IMR-90 (cell line): Measurements from ENCODE around the gene ATM. TPM values are rescaled to one million over a fixed set of nuclear protein-coding genes. Genes with fewer than 3 reads are reported as not detected.
A peak's percentile ranks its signal among the peaks of the same experiment; 100 is the strongest.

Experiments used
- ATAC-seq: fragments of 200-7000 bp; cut with Tn5 transposase; 2 replicates; pipeline ENCODE4 v1.9.1; 2020; ENCODE audit warnings: low read depth, mild to moderate bottlenecking, moderate library complexity
- BruUV-seq: library from RNA; stranded (reverse); fragments of 400-500 nt; replicated peaks from 2 replicates; lab custom pipeline; 2021; lab: Mats Ljungman, UMichigan
- CTCF ChIA-PET: fragments of 300-600 bp; formaldehyde crosslinking; extraction: SDS; loops from one replicate; lab custom pipeline; 2021; ENCODE audit warnings: antibody characterized with exemption; lab: Yijun Ruan, JAX
- POLR2A ChIA-PET: fragments of 300-600 bp; sonication (Branson Sonifier 250); formaldehyde crosslinking; loops from one replicate; lab custom pipeline; 2022; ENCODE audit warnings: antibody characterized with exemption; ENCODE audit not compliant: unreplicated experiment; lab: Charles Lee
- DNase-seq: peaks from one replicate; pipeline ENCODE4 v3.0.0; 2013
- H2AFZ ChIP-seq: replicated peaks from 2 replicates; pipeline ENCODE3; 2013; ENCODE audit warnings: low read length, mild to moderate bottlenecking; ENCODE audit not compliant: poor library complexity
- H2AK5ac ChIP-seq: 2 replicates; pipeline ENCODE4 v1.6.1; 2013; ENCODE audit warnings: low read depth, low read length, inconsistent platforms
- H2AK9ac ChIP-seq: replicated peaks from 2 replicates; pipeline ENCODE3; 2013; ENCODE audit warnings: mild to moderate bottlenecking, low read depth, low read length, moderate library complexity; ENCODE audit not compliant: poor library complexity
- H2BK120ac ChIP-seq: 2 replicates; pipeline ENCODE4 v1.6.1; 2013; ENCODE audit warnings: low read depth, low read length, inconsistent platforms
- H2BK15ac ChIP-seq: 3 replicates; pipeline ENCODE4 v1.6.1; 2013; ENCODE audit warnings: low read depth, low read length, inconsistent platforms
- H2BK20ac ChIP-seq: 2 replicates; pipeline ENCODE4 v1.6.1; 2013; ENCODE audit warnings: low read depth, mild to moderate bottlenecking, inconsistent platforms, low read length, moderate library complexity
- H2BK5ac ChIP-seq: 2 replicates; pipeline ENCODE4 v1.6.1; 2013; ENCODE audit warnings: mild to moderate bottlenecking, low read depth, low read length, inconsistent platforms; ENCODE audit not compliant: poor library complexity, severe bottlenecking
- H3K14ac ChIP-seq: replicated peaks from 2 replicates; pipeline ENCODE4 v1.6.1; 2013; ENCODE audit warnings: low read depth, low read length, inconsistent platforms
- H3K18ac ChIP-seq: 2 replicates; pipeline ENCODE4 v1.6.1; 2013; ENCODE audit warnings: low read depth, low read length, control low read depth
- H3K23ac ChIP-seq: 2 replicates; pipeline ENCODE4 v1.6.1; 2013; ENCODE audit warnings: low read depth, low read length, inconsistent platforms
- H3K27ac ChIP-seq: 2 replicates; pipeline ENCODE4 v1.5.1; 2013; ENCODE audit warnings: mild to moderate bottlenecking, control low read depth, low read length; ENCODE audit not compliant: insufficient read depth
- H3K27me3 ChIP-seq: 2 replicates; pipeline ENCODE4 v1.6.1; 2013; ENCODE audit warnings: low read length; ENCODE audit not compliant: control insufficient read depth, insufficient read depth
- H3K36me3 ChIP-seq: 2 replicates; pipeline ENCODE4 v1.6.1; 2013; ENCODE audit warnings: low read length, mixed read lengths; ENCODE audit not compliant: control insufficient read depth, insufficient read depth
- H3K4ac ChIP-seq: 2 replicates; pipeline ENCODE4 v1.6.1; 2013; ENCODE audit warnings: low read depth, low read length, inconsistent platforms
- H3K4me1 ChIP-seq: 2 replicates; pipeline ENCODE4 v1.6.1; 2013; ENCODE audit warnings: low read length, mixed read lengths; ENCODE audit not compliant: control insufficient read depth, insufficient read depth
- H3K4me2 ChIP-seq: 2 replicates; pipeline ENCODE4 v1.6.1; 2013; ENCODE audit warnings: low read depth, mild to moderate bottlenecking, control low read depth, low read length, moderate library complexity
- H3K4me3 ChIP-seq: 2 replicates; pipeline ENCODE4 v1.5.1; 2013; ENCODE audit warnings: low read depth, mild to moderate bottlenecking, control low read depth, low read length, moderate library complexity; ENCODE audit not compliant: insufficient read depth
- H3K56ac ChIP-seq: 2 replicates; pipeline ENCODE4 v1.6.1; 2013; ENCODE audit warnings: low read length, inconsistent platforms; ENCODE audit not compliant: insufficient read depth; ENCODE audit errors: extremely low read depth
- H3K79me1 ChIP-seq, 2 experiments: 2 replicates each; pipeline ENCODE4 v1.6.1; 2013; ENCODE audit warnings: low read length in 2 of 2, inconsistent platforms in 1 of 2, low read depth in 1 of 2
- H3K9ac ChIP-seq: 2 replicates; pipeline ENCODE4 v1.6.1; 2013; ENCODE audit warnings: low read depth, low read length, control low read depth
- H3K9me1 ChIP-seq: 2 replicates; pipeline ENCODE4 v1.6.1; 2013; ENCODE audit warnings: low read length, inconsistent platforms; ENCODE audit not compliant: insufficient read depth
- H3K9me3 ChIP-seq: 2 replicates; pipeline ENCODE4 v1.6.1; 2013; ENCODE audit warnings: low read length; ENCODE audit not compliant: control insufficient read depth, insufficient read depth
- H4K20me1 ChIP-seq: 2 replicates; pipeline ENCODE4 v1.6.1; 2013; ENCODE audit warnings: low read length, inconsistent platforms; ENCODE audit not compliant: insufficient read depth
- H4K5ac ChIP-seq: 2 replicates; pipeline ENCODE4 v1.6.1; 2013; ENCODE audit warnings: mild to moderate bottlenecking, low read depth, low read length, control low read depth
- H4K8ac ChIP-seq, 2 experiments: 2 replicates each; pipeline ENCODE4 v1.6.1; 2013; ENCODE audit warnings: low read depth in 2 of 2, low read length in 2 of 2, control low read depth in 1 of 2, inconsistent platforms in 1 of 2
- H4K91ac ChIP-seq: 2 replicates; pipeline ENCODE4 v1.6.1; 2013; ENCODE audit warnings: low read depth, low read length, inconsistent platforms; ENCODE audit not compliant: insufficient read depth
- BHLHE40 ChIP-seq: fragments of 150-350 bp; IDR thresholded peaks from 2 replicates; pipeline ENCODE4 v1.6.1; 2016; ENCODE audit warnings: mild to moderate bottlenecking, low read depth, low read length
- CEBPB ChIP-seq: IDR thresholded peaks from 2 replicates; pipeline ENCODE4 v1.6.1; 2012; ENCODE audit warnings: low read depth, low read length, improper control_type of control experiment
- CHD1 ChIP-seq: IDR thresholded peaks from 2 replicates; pipeline ENCODE4 v1.6.1; 2012; ENCODE audit warnings: low read depth, low read length, improper control_type of control experiment
- CTCF ChIP-seq: conservative IDR thresholded peaks from 2 replicates; pipeline ENCODE4 v1.5.1; 2012; ENCODE audit warnings: mild to moderate bottlenecking, low read depth, low read length, improper control_type of control experiment
- ELK1 ChIP-seq: fragments of 150-350 bp; IDR thresholded peaks from 2 replicates; pipeline ENCODE4 v1.6.1; 2016; ENCODE audit warnings: low read depth, mild to moderate bottlenecking, low read length, moderate library complexity, borderline replicate concordance
- FOS ChIP-seq: fragments of 150-350 bp; IDR thresholded peaks from 2 replicates; pipeline ENCODE4 v1.6.1; 2016; ENCODE audit warnings: low read depth, low read length
- MAFK ChIP-seq: IDR thresholded peaks from 2 replicates; pipeline ENCODE4 v1.6.1; 2012; ENCODE audit warnings: low read depth, low read length, improper control_type of control experiment
- MAZ ChIP-seq: IDR thresholded peaks from 2 replicates; pipeline ENCODE4 v1.6.1; 2012; ENCODE audit warnings: low read depth, mild to moderate bottlenecking, low read length, improper control_type of control experiment, moderate library complexity, borderline replicate concordance
- MXI1 ChIP-seq: IDR thresholded peaks from 2 replicates; pipeline ENCODE4 v1.6.1; 2012; ENCODE audit warnings: low read depth, mild to moderate bottlenecking, low read length, moderate library complexity, borderline replicate concordance
- NFE2L2 ChIP-seq: fragments of 150-350 bp; IDR thresholded peaks from 2 replicates; pipeline ENCODE4 v1.6.1; 2016; ENCODE audit warnings: low read depth, mild to moderate bottlenecking, low read length
- POLR2A ChIP-seq: IDR thresholded peaks from 2 replicates; pipeline ENCODE4 v1.6.1; 2012; ENCODE audit warnings: mild to moderate bottlenecking, low read depth, low read length
- RAD21 ChIP-seq: IDR thresholded peaks from 2 replicates; pipeline ENCODE4 v1.6.1; 2012; ENCODE audit warnings: low read length, improper control_type of control experiment
- RCOR1 ChIP-seq: IDR thresholded peaks from 2 replicates; pipeline ENCODE4 v1.6.1; 2012; ENCODE audit warnings: mild to moderate bottlenecking, low read length, improper control_type of control experiment; ENCODE audit not compliant: insufficient replicate concordance
- RFX5 ChIP-seq: IDR thresholded peaks from 2 replicates; pipeline ENCODE4 v1.8.0; 2012; ENCODE audit warnings: low read depth, mild to moderate bottlenecking, low read length, moderate library complexity
- SMC3 ChIP-seq: fragments of 150-350 bp; IDR thresholded peaks from 2 replicates; pipeline ENCODE4 v1.6.1; 2016; ENCODE audit warnings: low read depth, mild to moderate bottlenecking, antibody characterized with exemption, low read length, moderate library complexity
- USF2 ChIP-seq: fragments of 150-350 bp; IDR thresholded peaks from 2 replicates; pipeline ENCODE4 v1.6.1; 2017; ENCODE audit warnings: mild to moderate bottlenecking, antibody characterized with exemption, low read length, low read depth
- WGBS, 2 experiments: methylation state at CpG; one replicate each; pipeline versions ENCODE4 v1.1.5 to v1.1.7; 2013; ENCODE audit warnings: missing lambda C conversion rate in 2 of 2; ENCODE audit not compliant: insufficient read length in 1 of 2; ENCODE audit errors: extremely low coverage in 2 of 2; 5-methylcytosine and 5-hydroxymethylcytosine counted together
- dilution Hi-C: fragments of 300-500 bp; cut with HindIII; formaldehyde crosslinking; loops from one replicate; pipeline ENCODE4 v1.14.3; 2018; ENCODE audit warnings: low sequenced_read_pairs; ENCODE audit not compliant: unreplicated experiment
- in situ Hi-C: fragments of 300-500 bp; cut with MboI; formaldehyde crosslinking; loops from 3 replicates; pipeline ENCODE4 v1.14.3; 2019; ENCODE audit warnings: low sequenced_read_pairs, inconsistent platforms, mixed read lengths
- intact Hi-C: fragments of 100-400 bp; cut with micrococcal nuclease; formaldehyde crosslinking; loops from 2 replicates; pipeline ENCODE4 v1.10.0; 2022
- polyA plus RNA-seq, 3 experiments: library from polyadenylated mRNA; depleted of rRNA; stranded (reverse); fragments of >200 nt; gene quantifications; 2 replicates each; pipeline ENCODE4 v1.2.3, GENCODE V29; 2012; ENCODE audit warnings: low replicate concordance in 1 of 3
- total RNA-seq: library from RNA; depleted of rRNA; stranded (reverse); fragments of >200 nt; gene quantifications from 2 replicates; pipeline ENCODE4 v1.2.3, GENCODE V29; 2012

Gene ATM
- total and polyA plus RNA-seq, 2 of the 4 experiments (the other 2 are of a cell fraction): 18.1 to 30.6 TPM

GRCh38 chr11:108405706-108406105 lies 182.8 kb downstream of the ATM start:
- Histone ChIP-seq H3K27ac (no peak overlapping the region), H2BK120ac (no peak overlapping the region), H2AK9ac (no peak overlapping the region), H3K56ac (no peak overlapping the region), H3K9ac (no peak overlapping the region), H3K4me3 (no peak overlapping the region), H3K4me1 (no peaks in the 10 kb centered on the region), H3K36me3 (no peaks in the 10 kb centered on the region), H4K91ac (no peak overlapping the region), H2AFZ (no peak overlapping the region), H3K18ac (no peak overlapping the region), H3K4me2 (no peak overlapping the region), H3K4ac (no peak overlapping the region), H2BK5ac (no peak overlapping the region), H3K23ac (no peak overlapping the region; the same call in 1 of the 2 replicates), H3K9me3 (no peaks in the 10 kb centered on the region), H3K27me3 (no peaks in the 10 kb centered on the region), H3K9me1 (no peaks in the 10 kb centered on the region), H3K79me1 (no peaks in the 10 kb centered on the region), H4K5ac (no peak overlapping the region), H4K20me1 (no peaks in the 10 kb centered on the region), H3K14ac (no peak overlapping the region), H2BK20ac (no peak overlapping the region), H2BK15ac (no peak overlapping the region), H4K8ac (no peak overlapping the region), H2AK5ac (no peak overlapping the region)
- DNase-seq (peak; percentile 7), ATAC-seq (no peak; the same call in 1 of the 2 replicates)
- intact Hi-C loops (no loop called here), in situ Hi-C loops (no loop called here), dilution Hi-C loops (no loop called here)
- TF ChIP-seq CTCF (no peak), CEBPB (no peak), FOS (no peak), CHD1 (no peak), USF2 (no peak), MAZ (no peak), ELK1 (no peak), RFX5 (no peak), MXI1 (no peak), POLR2A (no peak), MAFK (no peak), RAD21 (no peak), RCOR1 (no peak), SMC3 (no peak), BHLHE40 (no peak), NFE2L2 (no peak)
- WGBS, 2 experiments: no CpG with 5 or more reads among the region's 1 CpG
- POLR2A ChIA-PET: no interaction called here
- CTCF ChIA-PET: no interaction called here
- no TSS peak for BruUV-seq
